PC-3 (cell line): Measurements from ENCODE around the gene C1orf185.

ENCODE experiments used
- CTCF ChIP-seq: fragments of 300-600 bp; sonication (generic); conservative IDR thresholded peaks from 2 replicates; pipeline ENCODE4 v1.5.1; 2017; ENCODE audit warnings: antibody characterized with exemption, low read depth, mild to moderate bottlenecking, low read length
- EZH2 ChIP-seq: fragments of 300-600 bp; sonication (generic); IDR thresholded peaks from one replicate; pipeline ENCODE4 v1.6.1; 2017; ENCODE audit warnings: antibody characterized with exemption, mild to moderate bottlenecking, low read length; ENCODE audit not compliant: unreplicated experiment

GRCh38 chr1:51100264-51100880 lies 1.7 kb upstream of the C1orf185 start:
- no peak for TF ChIP-seq CTCF
- no peak for TF ChIP-seq EZH2
